SK-N-MC (cell line): ENCODE results near the gene BYSL.
"Not testable (repeated sequence)": the region's sequence is repeated elsewhere in the genome, so short reads cannot be mapped to it uniquely, and the experiment has no call there.

Experiments used
- EZH2 ChIP-seq: fragments of 200-600 bp; sonication (generic); IDR thresholded peaks from one replicate; pipeline ENCODE4 v1.6.1; 2017; ENCODE audit warnings: antibody characterized with exemption
- FOXP2 ChIP-seq: optimal IDR thresholded peaks from 2 replicates; pipeline ENCODE3; 2011; ENCODE audit warnings: mild to moderate bottlenecking, moderate library complexity; ENCODE audit not compliant: insufficient read depth; ENCODE audit errors: extremely low read length, control extremely low read depth
- POLR2AphosphoS5 ChIP-seq: IDR thresholded peaks from 2 replicates; pipeline ENCODE4 v1.6.1; 2012; ENCODE audit warnings: mild to moderate bottlenecking, low read depth, low read length, borderline replicate concordance

DNA sequence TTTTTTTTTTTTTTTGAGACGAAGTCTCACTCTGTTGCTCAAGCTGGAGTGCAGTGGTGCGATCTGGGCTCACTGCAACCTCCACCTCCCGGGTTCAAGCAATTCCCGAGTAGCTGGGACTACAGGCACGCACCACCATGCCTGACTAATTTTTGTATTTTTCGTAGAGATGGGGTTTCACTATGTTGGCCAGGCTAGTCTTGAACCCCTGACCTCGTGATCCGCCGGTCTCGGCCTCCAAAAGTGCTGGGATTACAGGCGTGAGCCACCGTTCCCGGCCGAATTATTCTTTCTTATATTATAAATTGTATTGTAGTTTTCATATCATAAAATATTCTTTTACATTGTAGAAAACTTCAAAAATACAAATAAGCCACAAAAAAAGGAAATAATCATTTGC, 21.6 kb downstream of the BYSL start:
- TF ChIP-seq POLR2AphosphoS5, EZH2, FOXP2: not testable (repeated sequence)
